K562 (cell line): ENCODE measurements around the gene SLC6A6. TPM values are rescaled to one million over a fixed set of nuclear protein-coding genes. Genes with fewer than 3 reads are reported as not detected.

Source experiments
- FOXA1 ChIP-seq: fragments of 450-650 bp; IDR thresholded peaks from 2 replicates; pipeline ENCODE4 v1.6.1; 2016; ENCODE audit warnings: mild to moderate bottlenecking, borderline replicate concordance
- MGA ChIP-seq: fragments of 450-650 bp; IDR thresholded peaks from 2 replicates; pipeline ENCODE4 v1.6.1; 2016; ENCODE audit warnings: mild to moderate bottlenecking, moderate library complexity
- polyA plus RNA-seq, 8 experiments: library from polyadenylated mRNA; depleted of rRNA in 4 of 8; stranded (reverse) in 5 of 8; unstranded in 3 of 8; fragments of >200 nt; fragmentation: Nextera tagmentation in 2 of 8; fragmentation: Illumina TruSeq in 1 of 8; extraction: Ambion mirVana in 2 of 8; extraction: Trizol in 1 of 8; gene quantifications; 2 replicates each; pipeline versions ENCODE4 v1.2.1 to v1.2.3, GENCODE V29; 2011 to 2014; ENCODE audit warnings: inconsistent platforms in 1 of 8, missing spikeins in 1 of 8
- total RNA-seq, 7 experiments: library from RNA; depleted of rRNA in 6 of 7; stranded (reverse); fragments of >200 nt in 6 of 7; fragmentation: Illumina TruSeq in 2 of 7; extraction: Trizol in 2 of 7; gene quantifications; 2 replicates each; pipeline versions ENCODE4 v1.2.1 to v1.2.3, GENCODE V29; 2011 to 2021; ENCODE audit warnings: low replicate concordance in 1 of 7

The SLC6A6 gene
- total and polyA plus RNA-seq, 9 of the 15 experiments (the other 6 are each of a cell fraction or from before 2014, with no cell fraction given), result 12.3 to 203 (median 93.2) TPM

GRCh38 chr3:14476583-14477265, 74.3 kb downstream of the SLC6A6 start (continued):
- no peak for TF ChIP-seq MGA
- no peak for TF ChIP-seq FOXA1
